ENCODE data around the gene CRTAP.

The CRTAP gene

GRCh38 chr3:33173672-33174071, 59.9 kb downstream of the CRTAP start:
- no peaks in the 10 kb centered on the region for H3K27me3 ChIP-seq (ENCODE audit: insufficient read depth, poor library complexity, severe bottlenecking)
- H3K4me3 ChIP-seq (replicated peaks; ENCODE audit: insufficient read depth, low read length), result no peak overlapping the region
- no peak overlapping the region for H3K27ac ChIP-seq (replicated peaks)
- no peak for DNase-seq (ENCODE audit: low read depth in 1 of 2, low spot score in 1 of 2)
- TF ChIP-seq CTCF (IDR thresholded peaks at IDR 0.05; ENCODE audit: insufficient read depth, low read length) (no peak), POLR2AphosphoS5 (IDR thresholded peaks at IDR 0.05; ENCODE audit: low read depth) (no peak), SPI1 (IDR thresholded peaks at IDR 0.05; ENCODE audit: borderline replicate concordance, low read depth) (no peak), REST (IDR thresholded peaks at IDR 0.05; ENCODE audit: insufficient replicate concordance, low read depth) (no peak), GABPA (IDR thresholded peaks at IDR 0.05; ENCODE audit: low read depth) (no peak)

- TF ChIP-seq SPI1 (IDR thresholded peaks at IDR 0.05; ENCODE audit: borderline replicate concordance, low read depth), result no peak
- TF ChIP-seq REST (IDR thresholded peaks at IDR 0.05; ENCODE audit: insufficient replicate concordance, low read depth), result no peak
- TF ChIP-seq GABPA (IDR thresholded peaks at IDR 0.05; ENCODE audit: low read depth), result no peak
- no peak for TF ChIP-seq CTCF (IDR thresholded peaks at IDR 0.05; ENCODE audit: insufficient read depth, low read length)
- TF ChIP-seq POLR2AphosphoS5 (IDR thresholded peaks at IDR 0.05; ENCODE audit: low read depth), result no peak
- Histone ChIP-seq H3K27ac (replicated peaks) (no peak overlapping the region), H3K4me3 (replicated peaks; ENCODE audit: insufficient read depth, low read length) (no peak overlapping the region), H3K27me3 (ENCODE audit: insufficient read depth, poor library complexity, severe bottlenecking) (no peaks in the 10 kb centered on the region)
- no peak for DNase-seq (ENCODE audit: low read depth in 1 of 2, low spot score in 1 of 2)
Observed at GRCh38 chr3:33174095-33174494, 60.3 kb downstream of the CRTAP start.

GRCh38 chr3:33174711-33175414, 61.0 kb downstream of the CRTAP start:
- Histone ChIP-seq H3K4me3 (replicated peaks; ENCODE audit: insufficient read depth, low read length) (no peak overlapping the region), H3K27me3 (ENCODE audit: insufficient read depth, poor library complexity, severe bottlenecking) (no peaks in the 10 kb centered on the region), H3K27ac (replicated peaks) (no peak overlapping the region)
- DNase-seq (ENCODE audit: low read depth in 1 of 2, low spot score in 1 of 2), result no peak
- TF ChIP-seq GABPA (IDR thresholded peaks at IDR 0.05; ENCODE audit: low read depth) (no peak), SPI1 (IDR thresholded peaks at IDR 0.05; ENCODE audit: borderline replicate concordance, low read depth) (no peak), REST (IDR thresholded peaks at IDR 0.05; ENCODE audit: insufficient replicate concordance, low read depth) (no peak), CTCF (IDR thresholded peaks at IDR 0.05; ENCODE audit: insufficient read depth, low read length) (no peak), POLR2AphosphoS5 (IDR thresholded peaks at IDR 0.05; ENCODE audit: low read depth) (no peak)
